Muscle layer of colon (tissue), 2 donors: ENCODE data around the gene SWI5.

Source experiments
- H3K27ac ChIP-seq: one replicate; pipeline ENCODE4 v1.7.0; 2013; ENCODE audit warnings: low read depth, mild to moderate bottlenecking, low read length, moderate library complexity
- H3K27me3 ChIP-seq, 2 donors: one replicate each; pipeline ENCODE4 v1.7.0; 2013; ENCODE audit warnings: low read length in 2 of 2, mild to moderate bottlenecking in 2 of 2; ENCODE audit not compliant: insufficient read depth in 2 of 2, control insufficient read depth in 1 of 2
- H3K36me3 ChIP-seq: one replicate; pipeline ENCODE4 v1.7.0; 2013; ENCODE audit warnings: mild to moderate bottlenecking, low read length; ENCODE audit not compliant: insufficient read depth
- H3K4me1 ChIP-seq: one replicate; pipeline ENCODE4 v1.7.0; 2013; ENCODE audit warnings: mild to moderate bottlenecking, low read length; ENCODE audit not compliant: insufficient read depth
- H3K4me3 ChIP-seq, 2 donors: one replicate each; pipeline ENCODE4 v1.7.0; 2013; ENCODE audit warnings: low read length in 2 of 2, low read depth in 1 of 2, mild to moderate bottlenecking in 1 of 2, moderate library complexity in 1 of 2
- H3K9ac ChIP-seq: one replicate; pipeline ENCODE4 v1.7.0; 2013; ENCODE audit warnings: low read length
- H3K9me3 ChIP-seq: one replicate; pipeline ENCODE4 v1.7.0; 2013; ENCODE audit warnings: mild to moderate bottlenecking, low read length
- donor health status: abdominal sarcoma.
- donor health status: Adenocarcinoma of cecum.

SWI5 gene

GRCh38 chr9:128253991-128254346 lies 22.1 kb upstream of the SWI5 start:
- H3K27ac ChIP-seq: no peak overlapping the region
- no peaks in the 10 kb centered on the region for H3K4me1 ChIP-seq
- H3K9me3 ChIP-seq: no peaks in the 10 kb centered on the region
- H3K9ac ChIP-seq: no peak overlapping the region
- H3K27me3 ChIP-seq: peaks cover 0 to 26% of the 10 kb centered on the region in 2 donors
- no peak overlapping the region for H3K4me3 ChIP-seq
- peaks cover 21% of the 10 kb centered on the region for H3K36me3 ChIP-seq

DNA sequence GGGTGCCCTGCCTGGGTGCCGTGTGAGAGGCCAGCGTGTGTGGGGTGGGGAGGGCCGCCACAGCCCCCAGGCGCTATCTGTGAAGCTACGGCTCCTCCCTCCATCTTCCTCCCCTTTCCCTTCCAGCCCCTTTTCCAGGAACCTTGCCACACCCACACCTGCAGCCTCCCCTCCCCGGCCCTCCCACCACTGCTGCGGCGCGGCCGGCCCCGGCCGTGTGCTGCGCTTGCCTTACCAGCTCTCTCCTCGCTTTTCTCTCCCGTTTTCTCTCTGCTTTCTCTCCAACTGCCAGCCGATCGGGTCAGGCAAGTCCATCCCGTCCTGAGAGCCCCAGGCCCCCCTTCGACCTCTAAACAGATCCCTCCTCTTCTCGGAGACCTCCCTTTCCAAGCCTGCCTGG lies 21.7 kb upstream of the SWI5 start:
- Histone ChIP-seq H3K4me1 (no peaks in the 10 kb centered on the region), H3K27ac (no peak overlapping the region), H3K4me3 (no peak overlapping the region), H3K9ac (no peak overlapping the region), H3K27me3 (peaks cover 0 to 26% of the 10 kb centered on the region in 2 donors), H3K9me3 (no peaks in the 10 kb centered on the region), H3K36me3 (peaks cover 25% of the 10 kb centered on the region)

- H3K9me3 ChIP-seq: no peaks in the 10 kb centered on the region
- H3K4me3 ChIP-seq: no peak overlapping the region
- peaks cover 0 to 21% of the 10 kb centered on the region in 2 donors for H3K27me3 ChIP-seq
- H3K36me3 ChIP-seq: peaks cover 33% of the 10 kb centered on the region
- H3K27ac ChIP-seq: no peak overlapping the region
- H3K9ac ChIP-seq: no peak overlapping the region
- H3K4me1 ChIP-seq: no peaks in the 10 kb centered on the region
Measured at GRCh38 chr9:128254855-128255759, 21.0 kb upstream of the SWI5 start.

- H3K36me3 ChIP-seq: peaks cover 54% of the 10 kb centered on the region
- no peak overlapping the region for H3K9ac ChIP-seq
- no peaks in the 10 kb centered on the region for H3K4me1 ChIP-seq
- peaks cover 0 to 3% of the 10 kb centered on the region in 2 donors for H3K27me3 ChIP-seq
- H3K27ac ChIP-seq: no peak overlapping the region
- no peak overlapping the region for H3K4me3 ChIP-seq
- no peaks in the 10 kb centered on the region for H3K9me3 ChIP-seq
Measured at GRCh38 chr9:128257086-128257825, 18.8 kb upstream of the SWI5 start.

- H3K4me1 ChIP-seq: no peaks in the 10 kb centered on the region
- H3K9ac ChIP-seq: no peak overlapping the region
- H3K27ac ChIP-seq: no peak overlapping the region
- peaks cover 0 to 3% of the 10 kb centered on the region in 2 donors for H3K27me3 ChIP-seq
- H3K4me3 ChIP-seq: no peak overlapping the region
- H3K36me3 ChIP-seq: peaks cover 61% of the 10 kb centered on the region
- H3K9me3 ChIP-seq: no peaks in the 10 kb centered on the region
Measured at GRCh38 chr9:128257907-128258306, 18.2 kb upstream of the SWI5 start.

DNA sequence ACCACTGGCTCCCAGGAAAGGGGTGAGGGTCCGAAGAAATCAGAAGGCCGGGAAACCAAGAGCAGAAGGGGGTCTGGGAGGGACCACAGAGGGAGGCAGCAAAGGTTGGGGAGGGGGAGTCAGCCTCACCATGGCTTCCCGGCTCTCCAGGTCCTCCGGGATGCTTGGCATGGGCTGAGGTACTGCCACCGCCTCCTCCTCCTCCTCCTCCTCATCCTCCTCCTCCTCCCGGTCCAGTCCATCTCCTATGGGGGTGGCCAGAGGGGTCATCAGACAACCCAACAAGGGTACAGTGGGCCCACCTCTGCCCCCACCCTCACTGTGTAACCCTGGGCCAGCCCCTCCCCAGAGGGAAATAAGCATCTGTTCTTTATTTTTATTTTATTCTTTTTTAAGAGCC lies 17.8 kb upstream of the SWI5 start:
- H3K27me3 ChIP-seq: peaks cover 0 to under 1% of the 10 kb centered on the region in 2 donors
- H3K9ac ChIP-seq: no peak overlapping the region
- H3K4me3 ChIP-seq: no peak overlapping the region
- H3K4me1 ChIP-seq: no peaks in the 10 kb centered on the region
- no peak overlapping the region for H3K27ac ChIP-seq
- H3K36me3 ChIP-seq: peaks cover 61% of the 10 kb centered on the region
- H3K9me3 ChIP-seq: no peaks in the 10 kb centered on the region

GRCh38 chr9:128259156-128259555 lies 16.9 kb upstream of the SWI5 start:
- no peaks in the 10 kb centered on the region for H3K9me3 ChIP-seq
- no peak overlapping the region for H3K27ac ChIP-seq
- no peak overlapping the region for H3K9ac ChIP-seq
- H3K4me1 ChIP-seq: no peaks in the 10 kb centered on the region
- no peak overlapping the region for H3K4me3 ChIP-seq
- H3K36me3 ChIP-seq: peaks cover 61% of the 10 kb centered on the region
- no peaks in the 10 kb centered on the region for H3K27me3 ChIP-seq

DNA sequence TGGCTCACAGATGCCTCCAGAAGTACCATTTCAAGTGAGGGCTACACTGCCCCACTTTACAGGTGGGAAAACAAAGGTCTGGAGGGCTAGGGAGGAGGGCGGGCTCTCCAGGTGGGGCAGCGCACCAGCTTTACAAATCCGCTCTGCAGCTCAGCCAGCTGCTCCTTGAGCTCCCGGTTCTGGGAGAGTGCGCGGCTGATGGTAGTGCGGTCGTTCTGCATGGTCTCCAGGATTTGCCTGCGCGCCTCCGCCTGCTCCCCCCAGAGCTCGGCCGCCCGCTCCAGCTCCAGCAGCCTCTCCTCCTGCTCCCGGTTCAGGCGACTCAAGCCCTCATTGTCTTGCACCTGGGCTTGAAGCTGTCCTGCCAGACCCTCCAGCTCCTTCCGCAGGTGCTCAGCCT lies 15.7 kb upstream of the SWI5 start:
- Histone ChIP-seq H3K27ac (no peak overlapping the region), H3K4me3 (no peak overlapping the region), H3K36me3 (peaks cover 68% of the 10 kb centered on the region), H3K27me3 (no peaks in the 10 kb centered on the region), H3K9ac (no peak overlapping the region), H3K9me3 (no peaks in the 10 kb centered on the region), H3K4me1 (no peaks in the 10 kb centered on the region)

DNA sequence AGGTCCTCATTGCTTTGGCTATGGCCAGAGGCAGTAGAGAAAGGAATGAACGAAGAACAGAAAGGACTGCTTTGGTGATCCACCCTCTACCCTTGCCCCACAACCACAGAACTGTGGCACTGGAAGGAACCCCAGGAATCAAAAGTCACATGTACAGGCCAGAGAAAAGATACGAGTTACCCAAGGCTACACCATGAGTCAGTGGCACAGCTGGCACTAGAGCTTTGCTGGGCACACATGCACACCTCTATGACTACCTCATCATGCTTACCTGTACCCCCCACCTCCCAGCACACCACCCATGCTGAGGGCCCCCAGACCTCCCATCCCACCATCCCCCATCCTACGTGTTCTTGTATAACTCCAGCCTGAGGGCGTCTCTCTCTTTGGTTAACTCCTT lies 13.4 kb upstream of the SWI5 start:
- no peaks in the 10 kb centered on the region for H3K9me3 ChIP-seq
- no peak overlapping the region for H3K4me3 ChIP-seq
- no peak overlapping the region for H3K27ac ChIP-seq
- H3K36me3 ChIP-seq: peaks cover 81% of the 10 kb centered on the region
- H3K9ac ChIP-seq: no peak overlapping the region
- H3K4me1 ChIP-seq: no peaks in the 10 kb centered on the region
- no peaks in the 10 kb centered on the region for H3K27me3 ChIP-seq

DNA sequence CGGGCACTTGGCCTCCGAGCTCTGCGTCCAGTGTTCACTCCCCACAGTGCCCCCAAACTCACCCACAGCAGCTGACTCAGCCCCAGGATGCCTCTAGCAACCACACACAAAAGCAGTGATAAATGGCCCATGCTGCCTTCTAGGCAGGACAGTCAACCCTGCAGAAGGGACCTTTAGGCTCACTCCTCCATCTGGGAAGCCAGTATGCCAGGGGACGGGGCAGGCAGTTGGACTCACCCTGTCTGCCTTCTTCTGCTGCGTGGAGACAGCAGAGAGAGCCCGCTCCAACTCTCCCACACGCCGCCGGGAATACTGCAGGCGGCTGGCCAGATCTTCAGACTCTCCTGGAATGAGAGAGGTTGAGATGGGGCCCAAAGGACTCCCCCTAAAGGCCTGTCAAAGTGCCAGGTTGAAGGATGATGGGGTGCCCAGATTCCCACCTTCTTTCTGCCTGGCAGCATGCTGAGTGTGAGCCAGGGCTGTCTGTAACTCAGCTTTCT lies 10.7 kb upstream of the SWI5 start:
- H3K36me3 ChIP-seq: peaks cover 69% of the 10 kb centered on the region

GRCh38 chr9:128266868-128267590 lies 9.0 kb upstream of the SWI5 start:
- Histone ChIP-seq H3K4me1 (no peaks in the 10 kb centered on the region), H3K27me3 (no peaks in the 10 kb centered on the region), H3K27ac (no peak overlapping the region), H3K9me3 (no peaks in the 10 kb centered on the region), H3K9ac (no peak overlapping the region), H3K4me3 (no peak overlapping the region), H3K36me3 (peaks cover 66% of the 10 kb centered on the region)

More for the DNA sequence above, 10.7 kb upstream of the SWI5 start:
- Histone ChIP-seq H3K4me1 (no peaks in the 10 kb centered on the region), H3K9me3 (no peaks in the 10 kb centered on the region), H3K27ac (no peak overlapping the region), H3K4me3 (no peak overlapping the region), H3K9ac (no peak overlapping the region), H3K27me3 (no peaks in the 10 kb centered on the region)
